Bronchial epithelial cell (primary cell): Measurements from ENCODE around the gene DIDO1. TPM values are rescaled to one million over a fixed set of nuclear protein-coding genes. Genes with fewer than 3 reads are reported as not detected.

Experiments
- DNase-seq: peaks from one replicate; pipeline ENCODE4 v3.0.0-alpha.2; 2010; ENCODE audit warnings: low read depth
- FAIRE-seq: peaks from 2 replicates; lab custom pipeline; 2011; peaks lifted over from hg19 to GRCh38; lab: Jason Lieb, UNC
- H3K27me3 ChIP-seq: 2 replicates; pipeline ENCODE4 v1.5.1; 2011; ENCODE audit warnings: low read length; ENCODE audit not compliant: control insufficient read depth, insufficient read depth
- H3K36me3 ChIP-seq: 2 replicates; pipeline ENCODE4 v1.5.1; 2011; ENCODE audit warnings: low read length; ENCODE audit not compliant: control insufficient read depth, insufficient read depth
- H3K4me3 ChIP-seq: 2 replicates; pipeline ENCODE4 v1.5.1; 2011; ENCODE audit warnings: mild to moderate bottlenecking, low read depth, low read length, control low read depth
- CTCF ChIP-seq: IDR thresholded peaks from 2 replicates; pipeline ENCODE4 v1.5.1; 2011; ENCODE audit warnings: mild to moderate bottlenecking, moderate library complexity, low read length, control low read depth, inconsistent platforms; ENCODE audit not compliant: insufficient read depth, severe bottlenecking
- total RNA-seq: library from RNA; depleted of rRNA; stranded (reverse); fragments of >200 nt; gene quantifications from 2 replicates; pipeline ENCODE4 v1.2.1, GENCODE V29; 2014

DIDO1 gene
- total RNA-seq, 1 donor from 2014 or later = 26.9 TPM

- no peak for DNase-seq
- no peak overlapping the region for H3K4me3 ChIP-seq
- peak; percentile 50 for FAIRE-seq
- peaks cover 29% of the 10 kb centered on the region for H3K27me3 ChIP-seq
- TF ChIP-seq CTCF = no peak
- no peaks in the 10 kb centered on the region for H3K36me3 ChIP-seq
Measured at GRCh38 chr20:62971211-62971949, 45.1 kb upstream of the DIDO1 start.

GRCh38 chr20:62970307-62971210, 44.3 kb upstream of the DIDO1 start:
- H3K27me3 ChIP-seq = peaks cover 23% of the 10 kb centered on the region
- H3K36me3 ChIP-seq = no peaks in the 10 kb centered on the region

GRCh38 chr20:62969939-62970306, 43.6 kb upstream of the DIDO1 start:
- H3K4me3 ChIP-seq = no peak overlapping the region
- no peak for FAIRE-seq
- no peak for TF ChIP-seq CTCF
- no peaks in the 10 kb centered on the region for H3K36me3 ChIP-seq
- no peak for DNase-seq
- peaks cover 22% of the 10 kb centered on the region for H3K27me3 ChIP-seq

More at GRCh38 chr20:62970307-62971210, 44.3 kb upstream of the DIDO1 start:
- no peak overlapping the region for H3K4me3 ChIP-seq
- no peak for TF ChIP-seq CTCF
- no peak for FAIRE-seq
- DNase-seq = no peak

- Histone ChIP-seq H3K36me3 (no peaks in the 10 kb centered on the region), H3K27me3 (peaks cover 15% of the 10 kb centered on the region), H3K4me3 (no peak overlapping the region)
- DNase-seq (no peak), FAIRE-seq (no peak)
- TF ChIP-seq CTCF = no peak
Measured at GRCh38 chr20:62969179-62969760, 43.0 kb upstream of the DIDO1 start.

GRCh38 chr20:62968378-62969178, 42.3 kb upstream of the DIDO1 start:
- no peak for TF ChIP-seq CTCF
- FAIRE-seq = no peak
- H3K27me3 ChIP-seq = peaks cover 12% of the 10 kb centered on the region

More at GRCh38 chr20:62968378-62969178, 42.3 kb upstream of the DIDO1 start:
- no peak for DNase-seq
- Histone ChIP-seq H3K36me3 (no peaks in the 10 kb centered on the region), H3K4me3 (no peak overlapping the region)
